AML-193 (cell line): ENCODE results near the gene SIGLEC9.

Experiments
- DNase-seq, 2 experiments: peaks; one replicate each; lab custom pipeline; 2025; lab: John Stamatoyannopoulos, UW

The SIGLEC9 gene

DNA sequence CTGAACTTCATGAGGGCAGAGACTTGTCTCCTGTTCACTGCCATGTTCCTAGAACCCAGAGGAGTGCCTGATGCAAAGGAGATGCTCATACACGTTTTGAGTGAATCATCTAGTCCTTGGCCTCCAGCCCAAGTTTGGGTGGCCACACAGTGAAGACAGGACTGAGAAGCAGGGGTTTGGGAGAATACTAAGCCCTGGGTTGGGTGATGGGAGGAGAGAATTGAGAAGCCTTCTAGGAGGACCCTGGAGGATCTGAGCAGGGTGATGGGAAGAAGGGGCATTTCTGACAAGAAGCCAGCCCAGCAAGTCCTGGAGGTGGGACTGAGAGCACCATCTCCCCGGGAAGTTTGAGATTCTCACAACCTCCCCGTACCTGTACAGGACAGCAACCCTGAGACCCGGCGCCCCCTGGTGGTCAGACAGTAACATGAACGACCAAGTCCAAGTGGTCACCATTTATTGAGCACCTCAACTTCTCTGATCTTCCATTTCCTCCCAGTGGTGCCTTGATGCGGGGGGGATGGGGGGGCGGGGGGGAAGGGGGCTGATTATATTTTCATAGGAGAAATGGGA is 27.5 kb upstream of the SIGLEC9 start:
- DNase-seq: peak; percentile 19 to 22

DNA sequence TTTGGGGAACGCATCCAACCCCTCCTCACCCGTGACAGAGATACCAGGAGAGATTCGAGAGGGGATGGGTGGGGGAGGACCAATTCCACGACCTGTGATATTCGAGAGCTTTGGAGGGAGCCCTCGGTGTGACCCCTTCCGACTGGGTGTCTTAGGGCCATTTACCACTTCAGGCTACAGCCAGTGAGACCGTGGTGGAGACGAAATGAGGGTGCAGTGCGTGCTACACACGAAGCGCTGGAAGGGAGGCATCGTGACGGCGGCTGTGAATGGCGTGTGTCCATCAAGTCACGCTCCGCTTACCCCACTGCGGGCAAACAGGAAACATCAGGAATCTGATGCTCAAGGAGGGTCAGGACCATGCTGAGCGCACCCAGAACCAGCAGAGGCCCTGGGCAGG is 26.9 kb upstream of the SIGLEC9 start:
- no peak for DNase-seq

DNA sequence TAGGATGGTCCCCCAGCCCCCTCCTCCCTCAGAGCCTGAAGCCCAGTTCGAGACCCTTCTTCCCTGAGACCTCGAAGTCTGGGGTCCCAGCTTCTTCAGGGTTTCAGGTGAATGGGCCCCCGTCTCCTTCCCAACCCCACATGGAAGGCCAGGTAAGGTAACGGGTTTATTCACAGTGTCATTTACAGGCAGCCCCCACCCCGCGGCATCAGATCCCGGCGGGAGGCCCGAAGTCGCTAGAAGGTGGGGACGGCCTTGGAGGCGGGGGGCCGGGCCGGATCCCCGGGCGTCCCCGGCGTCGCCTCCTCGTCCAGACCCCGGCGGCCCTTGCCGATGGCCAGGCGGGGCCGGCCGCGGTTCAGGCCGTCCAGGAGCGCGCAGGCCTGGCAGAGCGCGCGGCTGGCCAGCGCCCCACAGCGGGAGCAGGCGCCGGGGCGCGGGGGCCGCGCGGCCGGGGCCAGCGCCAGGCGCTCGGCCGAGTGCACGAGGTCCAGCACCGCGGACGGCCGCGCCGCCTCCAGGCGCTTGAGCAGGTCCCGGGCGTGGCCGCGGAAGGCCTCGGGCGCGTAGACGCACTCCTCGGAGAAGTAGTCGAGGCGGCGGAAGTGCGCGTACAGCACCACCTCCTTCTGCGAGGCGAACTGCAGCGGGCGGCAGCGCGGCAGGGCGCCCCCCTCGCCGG is 26.2 kb upstream of the SIGLEC9 start:
- no peak for DNase-seq

DNA sequence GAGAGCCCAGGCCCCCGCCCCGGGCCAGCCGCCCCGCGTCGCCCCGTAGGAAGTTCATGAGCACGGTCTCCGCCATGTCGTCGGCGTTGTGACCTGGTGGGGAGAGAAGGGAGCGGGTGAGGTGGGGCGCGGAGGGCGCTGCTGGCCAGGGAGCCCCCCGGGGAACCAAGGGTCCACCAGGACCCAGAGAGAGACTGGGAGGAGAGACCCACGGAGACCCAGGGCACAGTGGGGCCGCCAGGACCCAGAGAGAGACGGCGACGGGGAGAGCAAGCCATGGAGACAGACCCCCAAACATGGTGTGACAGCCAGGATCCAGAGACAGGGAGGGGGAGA is 25.7 kb upstream of the SIGLEC9 start:
- no peak for DNase-seq

DNA sequence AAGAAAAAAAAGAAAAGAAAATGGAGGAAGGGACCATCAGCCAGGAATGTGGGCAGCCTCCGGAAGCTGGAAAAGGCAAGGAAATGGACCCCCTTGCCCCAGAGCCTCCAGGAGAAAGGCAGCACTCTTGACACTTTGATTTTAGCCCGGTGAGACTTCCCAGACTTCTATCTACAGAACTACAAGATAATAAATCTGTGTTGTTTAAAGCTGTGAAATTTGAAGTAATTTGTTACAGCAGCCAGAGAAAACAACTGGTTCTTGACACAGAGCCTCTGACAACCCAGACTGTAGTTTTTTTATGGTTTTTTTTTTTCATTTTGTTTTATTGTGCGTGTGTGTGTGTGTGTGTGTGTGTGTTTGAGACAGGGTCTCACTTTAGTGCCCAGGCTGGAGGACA is 24.1 kb upstream of the SIGLEC9 start:
- no peak for DNase-seq

DNA sequence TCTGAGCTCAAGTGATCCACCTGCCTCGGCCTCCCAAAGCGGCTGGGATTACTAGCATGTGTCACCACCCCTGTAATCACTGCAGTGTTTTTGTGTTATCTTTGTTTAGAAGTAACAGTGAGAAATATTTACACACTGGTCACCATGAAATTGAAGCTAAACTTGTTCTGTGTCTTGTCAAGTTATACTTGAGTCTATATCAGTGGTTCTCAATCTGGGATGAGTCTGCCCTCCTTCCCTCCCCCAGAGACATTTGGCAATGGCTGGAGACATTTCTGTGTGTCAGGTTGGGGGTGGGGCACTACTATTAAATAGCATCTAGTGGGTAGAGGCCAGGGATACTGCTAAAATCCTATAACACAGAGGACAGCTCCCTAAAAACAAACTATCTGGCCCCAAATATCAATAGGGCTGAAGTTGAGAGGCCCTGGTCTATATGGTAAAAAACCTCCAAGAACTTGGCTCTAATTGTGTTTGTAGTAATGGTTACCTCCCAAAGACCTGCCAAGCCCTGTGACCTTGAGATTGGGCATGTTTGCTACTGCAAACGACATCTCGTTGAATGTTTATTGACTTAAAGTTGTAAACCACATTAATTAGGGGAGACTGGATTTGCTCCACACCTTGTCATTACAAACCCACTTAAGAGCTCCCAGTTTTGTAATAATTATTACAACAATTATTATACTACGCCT is 23.4 kb upstream of the SIGLEC9 start:
- no peak for DNase-seq

DNA sequence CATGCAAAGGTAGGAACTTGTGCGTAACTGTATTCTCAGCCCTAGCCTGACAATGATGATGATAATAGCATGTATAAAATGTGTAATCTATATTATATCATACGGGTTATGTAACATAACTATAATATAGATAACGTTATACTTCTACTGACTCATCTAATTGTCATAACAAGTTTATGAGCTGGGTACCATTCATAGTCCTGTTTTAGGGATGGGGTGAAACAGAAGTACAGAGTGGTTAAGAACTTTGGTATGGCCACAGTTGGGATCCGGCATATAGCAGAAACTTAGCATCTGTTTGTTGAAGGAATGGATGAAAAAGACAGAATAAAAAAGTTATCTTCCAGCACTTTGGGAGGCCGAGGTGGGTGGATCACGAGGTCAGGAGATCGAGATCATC is 21.7 kb upstream of the SIGLEC9 start:
- no peak for DNase-seq

DNA sequence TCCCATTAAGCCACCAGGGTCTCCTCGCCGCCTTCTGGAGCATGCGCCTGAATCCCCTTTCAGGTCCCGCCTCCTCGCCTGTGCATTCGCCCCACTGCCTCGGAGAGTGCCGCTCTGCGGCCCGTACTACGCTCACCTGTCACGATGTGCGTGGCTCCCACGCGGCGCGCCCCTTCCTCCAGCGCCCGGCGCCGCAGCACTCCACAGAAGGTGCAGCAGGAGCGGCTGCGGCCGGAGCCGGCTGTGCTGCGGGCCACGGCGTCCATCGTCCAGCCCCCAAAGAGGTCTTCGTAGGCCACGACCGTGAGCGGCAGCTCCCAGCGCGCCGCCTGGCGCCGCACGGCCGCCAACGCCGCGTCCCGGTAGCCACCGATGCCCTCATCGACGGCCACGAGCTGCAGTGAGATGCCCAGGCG is 20.8 kb upstream of the SIGLEC9 start:
- no peak for DNase-seq

DNA sequence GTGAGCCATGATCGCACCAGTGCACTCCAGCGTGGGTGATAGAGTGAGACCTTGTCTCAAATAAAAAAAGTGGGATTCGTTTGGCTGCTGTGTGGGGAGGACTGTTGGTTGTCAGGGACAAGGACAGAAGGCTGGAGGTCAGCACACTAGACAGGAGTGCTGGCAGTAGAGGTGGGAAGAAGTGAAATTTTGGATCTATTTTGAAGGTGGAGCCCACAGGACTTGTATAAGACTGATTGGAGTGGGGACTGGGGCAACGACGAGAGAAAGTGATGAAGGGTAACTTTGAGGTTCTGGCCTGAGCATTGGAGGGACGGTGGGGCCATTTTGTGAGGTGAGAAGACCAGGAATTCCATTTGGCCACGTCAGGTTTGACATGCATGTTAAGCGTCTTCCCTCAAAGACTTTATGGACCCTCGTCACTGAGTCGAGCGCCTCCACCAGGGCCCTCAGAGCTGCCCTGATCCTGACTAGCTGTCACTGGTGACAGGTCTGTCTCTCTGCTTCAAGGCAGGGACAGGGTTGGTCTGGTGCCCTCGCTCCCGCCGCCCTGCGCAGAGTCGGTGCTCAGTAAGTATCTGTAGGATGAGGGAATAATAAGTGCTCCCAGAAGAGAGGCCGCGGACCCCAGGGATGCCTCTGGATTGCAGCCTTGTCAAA is 17.2 kb upstream of the SIGLEC9 start:
- no peak for DNase-seq

DNA sequence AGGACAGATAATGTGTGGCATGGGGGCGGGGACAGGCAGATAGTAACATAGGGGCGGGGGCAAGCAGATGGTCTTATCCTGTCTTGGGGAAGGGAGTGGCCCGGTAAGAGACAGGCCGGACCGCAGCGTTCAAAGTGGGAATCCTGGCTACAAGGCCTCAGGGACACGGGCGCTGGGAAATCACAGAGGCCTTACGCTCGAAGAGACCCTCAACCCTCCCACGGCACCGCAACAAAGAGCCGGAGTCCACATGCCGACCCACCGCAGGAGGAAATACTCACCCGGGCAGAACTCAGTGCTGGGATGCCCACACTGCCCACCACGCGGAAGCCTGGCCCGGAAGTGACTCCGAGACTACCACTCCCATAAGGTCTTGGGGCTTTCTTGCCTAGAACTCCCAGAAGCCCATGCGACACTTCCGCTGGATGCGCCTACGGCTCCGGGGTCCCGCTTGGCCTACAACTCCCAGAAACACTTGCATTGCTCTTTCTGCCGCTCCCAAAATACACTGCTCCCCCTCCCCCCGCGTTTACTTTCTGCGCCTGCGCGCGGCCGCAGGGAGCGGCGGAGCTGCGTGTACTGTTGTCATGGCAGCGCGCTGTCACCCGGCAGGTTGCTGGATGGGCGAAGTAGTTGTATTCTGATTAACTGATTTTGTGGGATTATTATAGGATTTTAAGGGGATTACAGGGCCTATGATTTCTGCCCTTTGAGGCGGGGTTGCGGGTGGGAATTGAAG is 16.5 kb upstream of the SIGLEC9 start, which contains the start of gene CTU1:
CTU1 (minus strand) TSS at position 344 of the 739 bp plus-strand sequence. CDS start 3,840 bp downstream, outside the sequence.
- DNase-seq: peak; percentile 98

DNA sequence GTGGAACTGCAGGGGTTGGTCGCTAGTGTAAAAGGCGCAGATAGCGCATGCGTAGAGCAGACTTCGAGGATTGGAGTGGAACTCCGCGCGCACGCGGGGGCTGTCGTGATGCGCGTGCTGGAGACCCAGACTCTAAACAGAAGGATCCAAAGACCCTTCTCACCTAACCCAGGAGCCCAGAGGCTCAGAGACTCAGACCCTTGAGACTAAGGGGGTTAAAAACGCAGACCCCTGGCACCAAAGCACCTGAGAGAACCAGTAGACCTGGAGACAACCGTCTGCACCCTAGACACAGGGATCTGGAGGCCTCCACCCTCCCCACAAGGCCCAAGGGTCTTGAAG is 15.9 kb upstream of the SIGLEC9 start:
- DNase-seq: no peak

DNA sequence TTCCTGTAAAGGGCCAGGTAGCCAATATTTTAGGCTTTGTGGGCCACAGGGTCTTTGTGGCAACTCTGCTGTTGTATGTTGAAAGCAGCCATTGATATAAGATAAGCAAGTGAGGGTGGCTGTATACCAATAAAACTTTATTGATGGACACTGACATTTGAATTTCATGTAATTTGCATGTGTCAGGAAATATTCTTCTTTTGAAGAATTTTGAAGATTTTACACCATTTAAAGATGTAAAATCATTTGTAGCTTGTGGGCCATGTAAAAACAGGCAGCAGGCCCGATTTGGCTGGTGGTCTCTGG is 14.1 kb upstream of the SIGLEC9 start:
- no peak for DNase-seq

DNA sequence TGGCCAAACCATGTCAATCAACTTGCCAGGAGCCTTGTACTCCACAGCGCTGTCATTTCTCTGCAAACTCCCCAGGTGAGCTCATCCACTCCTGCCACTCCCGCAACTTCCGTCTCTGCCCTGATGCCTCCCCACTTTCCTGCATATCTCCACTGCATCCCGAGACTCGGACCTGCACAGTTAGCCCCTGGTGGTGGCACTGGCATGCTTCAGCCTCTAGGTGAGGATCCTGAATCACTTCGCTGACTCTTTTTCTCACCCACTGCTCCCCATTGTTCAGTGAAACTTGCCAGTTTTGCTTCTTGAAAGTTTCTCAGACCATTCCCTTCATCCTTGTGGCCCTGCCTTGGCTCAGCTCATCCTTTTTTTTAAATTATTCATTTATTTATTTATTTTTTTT is 13.1 kb upstream of the SIGLEC9 start:
- DNase-seq: peak in 1 of 2 experiments; percentile 4

DNA sequence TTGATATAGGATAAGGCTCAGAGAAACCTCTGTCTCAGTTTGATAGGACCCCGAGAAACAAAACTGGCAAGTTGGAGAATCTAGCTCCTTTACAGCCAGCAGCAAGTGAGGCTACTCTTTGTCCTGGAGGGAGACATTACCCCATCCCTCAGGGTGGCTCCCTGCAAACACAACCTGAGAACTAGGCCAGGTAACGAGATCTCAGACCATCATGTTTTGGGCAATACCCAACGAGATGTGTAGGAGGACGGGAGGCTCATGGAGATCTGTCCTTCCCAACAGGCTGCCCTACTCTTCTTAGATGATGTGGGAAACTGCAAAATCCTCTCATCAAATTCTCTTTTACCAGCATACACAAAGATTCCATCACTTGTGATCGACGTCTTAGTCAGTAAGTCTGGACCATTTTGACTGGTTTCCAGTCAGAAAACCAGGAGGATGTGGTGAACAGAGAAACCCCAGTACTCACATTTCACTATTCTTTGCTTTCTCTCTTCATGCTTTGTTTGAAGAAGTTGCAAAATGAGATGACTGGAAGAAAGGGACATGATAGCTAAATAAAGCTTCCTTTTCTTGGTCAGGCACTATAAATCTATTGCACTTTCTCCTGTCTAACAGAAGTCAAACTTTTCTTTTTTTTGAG is 10.5 kb upstream of the SIGLEC9 start:
- DNase-seq: no peak

DNA sequence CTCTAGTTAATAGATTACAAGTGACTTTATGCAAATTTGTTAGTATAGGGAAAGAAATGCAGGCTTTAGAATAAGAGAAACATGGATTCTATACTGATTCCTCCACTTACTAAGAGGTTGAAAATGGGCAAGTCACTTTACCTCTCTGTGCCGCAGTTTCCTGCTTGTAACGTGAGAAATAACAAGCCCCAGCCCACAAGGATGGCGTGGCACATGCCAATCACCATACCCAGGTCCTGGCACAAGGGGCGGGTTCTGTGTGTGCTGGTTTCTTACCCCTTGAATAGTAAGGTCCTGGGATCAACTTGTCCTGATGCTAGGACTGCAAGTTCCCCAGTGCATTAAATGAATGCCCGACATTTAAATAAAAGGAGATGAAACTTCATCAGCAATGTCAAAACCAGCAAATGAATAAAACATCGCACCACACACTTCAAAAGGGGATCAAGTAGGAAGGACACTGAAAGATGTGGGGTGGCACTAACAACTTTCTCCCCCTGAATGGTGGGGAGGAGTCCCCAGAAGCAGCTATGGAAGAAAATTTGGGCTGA is 7.9 kb upstream of the SIGLEC9 start:
- DNase-seq: no peak

DNA sequence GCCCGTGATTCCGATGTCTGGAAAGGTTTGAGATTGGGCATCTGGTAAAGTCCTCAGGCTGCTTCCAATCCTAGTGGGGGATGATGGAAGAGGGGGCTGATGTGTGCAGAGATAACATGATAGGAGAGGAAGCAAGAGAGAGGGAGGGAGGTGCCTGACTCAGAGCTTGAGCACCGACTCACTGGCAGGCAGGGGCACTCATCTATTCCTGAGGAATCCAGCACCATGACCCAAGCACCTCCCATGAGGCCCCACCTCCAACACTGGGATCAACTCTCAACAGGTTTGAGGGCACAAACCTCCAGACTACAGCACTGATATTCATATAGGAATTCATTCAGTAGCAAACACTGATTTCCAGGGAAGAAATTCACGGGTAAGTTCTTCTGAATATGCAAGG is 5.6 kb upstream of the SIGLEC9 start:
- DNase-seq: no peak

DNA sequence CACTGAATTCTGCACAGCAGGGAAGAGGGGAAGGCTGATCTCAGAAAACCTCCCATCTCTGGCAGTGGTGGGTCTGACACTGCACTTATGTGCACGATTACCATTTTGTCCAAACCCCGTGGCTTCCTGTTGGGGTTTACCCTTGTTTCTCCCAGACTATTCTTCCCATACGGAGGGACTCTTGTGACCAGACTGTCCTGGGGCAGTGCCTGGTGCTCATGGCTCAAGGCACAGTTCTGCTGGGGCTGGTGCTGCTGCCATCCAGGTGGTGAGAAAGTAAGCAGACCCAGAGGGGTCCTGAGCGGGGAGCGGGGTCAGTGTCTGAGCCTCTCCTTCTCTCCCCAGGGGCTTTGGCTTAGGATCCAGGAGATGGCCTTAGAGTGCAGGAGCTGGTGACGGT is 5.1 kb upstream of the SIGLEC9 start:
- no peak for DNase-seq

DNA sequence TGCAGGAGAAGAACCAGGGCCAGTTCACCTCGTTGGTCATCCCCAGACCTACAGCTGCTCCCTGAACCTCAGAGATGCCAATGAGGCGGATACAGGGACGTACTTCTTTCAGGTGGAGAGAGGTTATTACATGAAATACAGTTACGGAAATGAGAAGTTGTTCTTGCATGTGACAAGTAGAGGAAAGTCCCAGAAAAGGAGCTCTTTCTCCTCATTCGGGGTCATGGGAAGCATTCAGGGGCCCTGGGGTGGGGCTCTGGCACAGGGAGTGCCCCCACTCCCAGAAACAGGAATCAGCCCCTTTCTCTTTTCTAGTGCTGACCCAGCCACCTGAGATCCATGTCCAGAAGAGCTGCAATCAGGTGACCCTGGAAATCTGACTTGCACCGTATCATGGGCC is 4.5 kb upstream of the SIGLEC9 start:
- DNase-seq: no peak

DNA sequence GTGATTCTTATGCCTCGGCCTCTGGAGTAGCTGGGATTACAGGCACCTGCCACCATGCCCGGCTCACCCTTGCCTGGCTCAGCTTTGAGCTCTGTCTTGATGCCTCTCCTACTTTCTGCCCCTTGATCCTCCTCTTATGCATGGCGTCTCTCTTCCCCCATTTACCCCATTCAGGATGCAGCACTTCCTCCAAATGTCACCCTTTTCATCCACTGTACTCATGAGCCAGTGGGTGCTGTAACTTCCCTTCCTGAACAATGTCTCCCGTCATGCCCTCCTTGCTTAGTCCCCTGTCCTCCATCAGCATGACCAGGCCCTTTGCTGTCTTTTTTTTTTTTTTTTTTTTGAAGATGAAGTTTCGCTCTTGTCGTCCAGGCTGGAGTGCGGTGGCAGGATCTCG is 3.4 kb upstream of the SIGLEC9 start:
- DNase-seq: peak; percentile 5 to 17

DNA sequence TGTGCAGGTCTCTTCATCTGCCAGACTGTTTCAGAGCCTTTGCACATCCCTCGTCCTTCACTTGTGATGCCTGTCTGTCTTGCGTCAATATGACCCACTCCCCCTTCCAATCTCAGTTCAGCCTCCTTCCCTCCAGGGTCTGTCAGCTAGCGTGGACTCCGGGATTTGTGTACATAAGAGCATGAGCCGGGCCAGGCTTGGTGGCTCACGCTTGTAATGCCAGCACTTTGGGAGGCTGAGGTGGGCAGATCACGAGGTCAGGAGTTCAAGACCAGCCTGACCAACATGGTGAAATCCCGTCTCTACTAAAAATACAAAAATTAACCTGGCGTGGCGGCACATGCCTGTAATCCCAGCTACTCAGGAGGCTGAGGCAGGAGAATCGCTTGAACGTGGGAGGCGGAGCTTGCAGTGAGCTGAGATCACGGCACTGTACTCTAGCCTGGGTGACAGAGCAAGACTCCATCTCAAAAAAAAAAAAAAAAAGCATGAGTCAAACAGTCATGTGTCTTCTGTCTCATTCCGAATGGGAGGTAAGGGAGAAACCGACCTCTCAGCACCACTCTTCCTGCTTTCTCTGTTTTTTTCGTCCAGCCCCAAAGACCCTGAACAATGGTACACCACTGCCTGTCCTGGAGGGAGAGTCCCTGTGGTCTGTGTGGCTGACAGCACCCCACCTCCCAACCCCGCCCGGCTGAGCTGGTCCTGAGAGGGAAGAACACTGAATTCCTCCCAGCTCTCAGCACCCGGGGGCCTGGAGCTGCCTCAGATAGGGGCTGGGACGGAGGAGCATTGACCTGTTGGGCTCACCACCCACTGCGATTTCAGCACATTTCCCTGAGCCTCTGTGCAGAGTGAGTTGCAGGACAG is 2.4 kb upstream of the SIGLEC9 start:
- no peak for DNase-seq

DNA sequence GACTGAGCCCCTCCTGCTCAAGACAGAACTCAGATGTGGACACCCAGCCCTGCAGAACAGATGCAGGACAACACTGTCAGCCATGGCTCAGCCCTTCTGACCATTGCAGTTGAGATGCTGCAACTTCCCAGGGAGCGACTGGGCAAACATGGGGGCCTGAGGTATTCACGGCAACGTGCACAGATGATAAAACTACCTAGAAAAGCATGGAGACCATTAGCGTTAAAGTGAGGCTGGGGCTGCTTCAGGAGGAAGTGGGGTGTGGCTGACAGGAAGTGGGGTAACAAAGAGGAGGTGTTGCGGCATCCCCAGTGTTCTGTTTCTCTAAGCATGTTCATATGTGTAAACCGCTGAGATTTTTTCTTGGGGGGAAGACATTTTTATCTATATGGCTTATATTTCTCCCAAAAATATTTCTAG is 1.3 kb upstream of the SIGLEC9 start:
- DNase-seq: peak; percentile 29 to 35
